SK-N-SH treated with all-trans-retinoic acid at 6 μM for 48 hours (cell line): ENCODE measurements around the gene GIMAP1.

Experiments
- PATZ1 ChIP-seq: fragments of 250-450 bp; sonication (Bioruptor Pico); IDR thresholded peaks from 2 replicates; pipeline ENCODE4 v1.8.0; 2020; ENCODE audit warnings: mild to moderate bottlenecking, moderate library complexity, borderline replicate concordance
- ZFP30 ChIP-seq: fragments of 450-650 bp; formaldehyde crosslinking; IDR thresholded peaks from 2 replicates; pipeline ENCODE4 v1.5.0; 2022; ENCODE audit warnings: mild to moderate bottlenecking, moderate library complexity

- no peak for TF ChIP-seq PATZ1 (CRISPR knock-in tag)
- no peak for TF ChIP-seq ZFP30 (CRISPR knock-in tag)
These were observed 15.5 kb downstream of the GIMAP1 start for GRCh38 chr7:150731916-150732315.
